GM12878 (cell line): ENCODE results near the gene PTPN22. TPM values are rescaled to one million over a fixed set of nuclear protein-coding genes. Genes with fewer than 3 reads are reported as not detected.

Source experiments
- ATAC-seq: fragments of 200-7000 bp; cut with Tn5 transposase; 3 replicates; pipeline ENCODE4 v1.9.1; 2020; ENCODE audit warnings: mild to moderate bottlenecking, moderate library complexity
- BruUV-seq: library from RNA; stranded (reverse); fragments of 400-500 nt; replicated peaks from 2 replicates; lab custom pipeline; 2021; lab: Mats Ljungman, UMichigan
- CTCF ChIA-PET: fragments of 300-600 bp; sonication (Branson Sonifier 250); formaldehyde crosslinking; extraction: SDS; loops from one replicate; lab custom pipeline; 2021; ENCODE audit warnings: inconsistent platforms; lab: Yijun Ruan, JAX
- POLR2A ChIA-PET: fragments of 350-600 bp; formaldehyde crosslinking; extraction: SDS; loops from one replicate; lab custom pipeline; 2021; ENCODE audit warnings: inconsistent platforms; lab: Charles Lee
- RAD21 ChIA-PET: fragments of 300-600 bp; sonication (Branson Sonifier 250); formaldehyde crosslinking; loops from one replicate; lab custom pipeline; 2023; ENCODE audit warnings: antibody characterized with exemption; ENCODE audit not compliant: unreplicated experiment; lab: Charles Lee
- SMC1A ChIA-PET: fragments of 300-600 bp; sonication (Branson Sonifier 250); formaldehyde crosslinking; loops from one replicate; lab custom pipeline; 2023; ENCODE audit not compliant: unreplicated experiment, uncharacterized antibody; lab: Charles Lee
- DNase-seq: peaks from one replicate; pipeline ENCODE4 v3.0.0-alpha.2; 2011; ENCODE audit warnings: low read depth, low spot score
- FAIRE-seq: peaks from 3 replicates; lab custom pipeline; 2011; peaks lifted over from hg19 to GRCh38; lab: Jason Lieb, UNC
- H2AFZ ChIP-seq: 2 replicates; pipeline ENCODE4 v1.6.0; 2011; ENCODE audit warnings: low read depth, low read length, control low read depth; ENCODE audit not compliant: control insufficient read depth
- H3K27ac ChIP-seq: 2 replicates; pipeline ENCODE4 v1.5.1; 2011; ENCODE audit warnings: control low read depth; ENCODE audit not compliant: control insufficient read depth, insufficient read depth
- H3K27me3 ChIP-seq, 2 experiments: replicated peaks in 1 of 2; 2 replicates each; pipeline versions ENCODE4 v1.6.0 to v1.6.1; 2011; ENCODE audit warnings: low read length in 1 of 2; ENCODE audit not compliant: control insufficient read depth in 2 of 2, insufficient read depth in 2 of 2
- H3K36me3 ChIP-seq, 2 experiments: 2 replicates each; pipeline ENCODE4 v1.5.1; 2011; ENCODE audit warnings: low read length in 1 of 2; ENCODE audit not compliant: control insufficient read depth in 2 of 2, insufficient read depth in 2 of 2
- H3K4me1 ChIP-seq: 2 replicates; pipeline ENCODE4 v1.6.1; 2011; ENCODE audit warnings: mild to moderate bottlenecking, low read length, moderate library complexity, mixed read lengths; ENCODE audit not compliant: control insufficient read depth, insufficient read depth
- H3K4me2 ChIP-seq: 2 replicates; pipeline ENCODE4 v1.6.0; 2011; ENCODE audit warnings: control low read depth; ENCODE audit not compliant: control insufficient read depth, insufficient read depth
- H3K4me3 ChIP-seq: fragments of 200-600 bp; sonication (generic); 2 replicates; pipeline ENCODE4 v1.5.1; 2016
- H3K79me2 ChIP-seq: 2 replicates; pipeline ENCODE4 v1.6.0; 2011; ENCODE audit warnings: low read length; ENCODE audit not compliant: control insufficient read depth, insufficient read depth
- H3K9ac ChIP-seq: 2 replicates; pipeline ENCODE4 v1.8.0; 2011; ENCODE audit warnings: low read length, control low read depth, mixed read lengths; ENCODE audit not compliant: control insufficient read depth, insufficient read depth
- H3K9me3 ChIP-seq: replicated peaks from 3 replicates; pipeline ENCODE4 v1.5.1; 2011; ENCODE audit warnings: mild to moderate bottlenecking, low read length; ENCODE audit not compliant: control insufficient read depth, insufficient read depth
- H4K20me1 ChIP-seq: 2 replicates; pipeline ENCODE4 v1.6.0; 2011; ENCODE audit not compliant: control insufficient read depth, insufficient read depth
- ASH2L ChIP-seq: fragments of 300-600, 200-600 bp; sonication (generic); IDR thresholded peaks from 2 replicates; pipeline ENCODE4 v1.6.1; 2017; ENCODE audit warnings: low read depth, mild to moderate bottlenecking, borderline replicate concordance
- BCLAF1 ChIP-seq: fragments of 450-650 bp; IDR thresholded peaks from 2 replicates; pipeline ENCODE4 v1.6.1; 2017; ENCODE audit warnings: antibody characterized with exemption, mild to moderate bottlenecking, moderate library complexity
- EP300 ChIP-seq, 2 experiments: fragments of 150-350 bp in 1 of 2; IDR thresholded peaks; 2 replicates each; pipeline ENCODE4 v1.6.1; 2011 to 2012; ENCODE audit warnings: low read depth in 2 of 2, low read length in 2 of 2, borderline replicate concordance in 1 of 2, improper control_type of control experiment in 1 of 2, inconsistent platforms in 1 of 2; ENCODE audit not compliant: control insufficient read depth in 1 of 2
- MLLT1 ChIP-seq: fragments of 450-650 bp; IDR thresholded peaks from 2 replicates; pipeline ENCODE4 v1.6.1; 2016; ENCODE audit warnings: mild to moderate bottlenecking
- MYC ChIP-seq: IDR thresholded peaks from 2 replicates; pipeline ENCODE4 v1.6.1; 2011; ENCODE audit warnings: mild to moderate bottlenecking, low read length, moderate library complexity, inconsistent platforms; ENCODE audit not compliant: insufficient read depth, insufficient replicate concordance, insufficient read length, severe bottlenecking
- NR2C2 ChIP-seq: IDR thresholded peaks from 2 replicates; pipeline ENCODE4 v1.6.1; 2011; ENCODE audit warnings: borderline replicate concordance, low read depth; ENCODE audit not compliant: control insufficient read depth, insufficient read length
- POLR2A ChIP-seq: IDR thresholded peaks from 2 replicates; pipeline ENCODE4 v1.6.1; 2011; ENCODE audit warnings: low read depth, mild to moderate bottlenecking, low read length
- RELA ChIP-seq: fragments of 450-650 bp; IDR thresholded peaks from 2 replicates; pipeline ENCODE4 v1.8.0; 2014; ENCODE audit warnings: borderline replicate concordance; ENCODE audit not compliant: partially characterized antibody
- SMC3 ChIP-seq: IDR thresholded peaks from 2 replicates; pipeline ENCODE4 v1.6.1; 2011; ENCODE audit warnings: low read length, improper control_type of control experiment, borderline replicate concordance
- SRF ChIP-seq, 2 experiments: IDR thresholded peaks; 2 replicates each; pipeline ENCODE4 v1.6.1; 2011; ENCODE audit warnings: low read depth in 2 of 2, low read length in 2 of 2, mild to moderate bottlenecking in 1 of 2, moderate library complexity in 1 of 2
- TCF12 ChIP-seq: IDR thresholded peaks from 2 replicates; pipeline ENCODE4 v1.6.1; 2011; ENCODE audit warnings: low read depth, mild to moderate bottlenecking, low read length
- WRNIP1 ChIP-seq: IDR thresholded peaks from 2 replicates; pipeline ENCODE4 v1.6.1; 2011; ENCODE audit warnings: low read depth, low read length, improper control_type of control experiment, borderline replicate concordance
- YY1 ChIP-seq: IDR thresholded peaks from 2 replicates; pipeline ENCODE4 v1.6.1; 2011; ENCODE audit warnings: low read depth, mild to moderate bottlenecking, low read length
- ZNF622 ChIP-seq: fragments of 450-650 bp; IDR thresholded peaks from 2 replicates; pipeline ENCODE4 v1.6.1; 2017; ENCODE audit warnings: mild to moderate bottlenecking, inconsistent platforms
- WGBS: methylation state at CpG from one replicate; pipeline ENCODE4 v1.1.6; 2016; ENCODE audit warnings: low lambda C conversion rate; ENCODE audit not compliant: insufficient replicate concordance, insufficient coverage; ENCODE audit errors: missing lambda C conversion rate; 5-methylcytosine and 5-hydroxymethylcytosine counted together
- in situ Hi-C: fragments of 300-500 bp; cut with MboI; formaldehyde crosslinking; loops from 9 replicates; pipeline ENCODE4 v1.14.3; 2018; ENCODE audit warnings: mixed read lengths
- intact Hi-C: fragments of 100-400 bp; cut with micrococcal nuclease; formaldehyde crosslinking; loops from one replicate; pipeline ENCODE4 v1.14.2; 2022; ENCODE audit not compliant: unreplicated experiment
- polyA plus RNA-seq, 11 experiments: library from polyadenylated mRNA; depleted of rRNA in 4 of 11; unstranded in 6 of 11; stranded (reverse) in 5 of 11; fragments of >200 nt; fragmentation: Nextera tagmentation in 4 of 11; fragmentation: Illumina TruSeq in 1 of 11; extraction: Ambion mirVana in 4 of 11; extraction: Trizol in 1 of 11; gene quantifications; 1 replicate in 1 of 11; 2 replicates in 10 of 11; pipeline versions ENCODE4 v1.2.1 to v1.2.3, GENCODE V29; 2011 to 2016; ENCODE audit warnings: inconsistent platforms in 2 of 11, missing spikeins in 2 of 11, low read depth in 1 of 11
- total RNA-seq, 4 experiments: library from RNA; depleted of rRNA in 3 of 4; stranded (reverse); fragments of >200 nt in 3 of 4; fragmentation: Illumina TruSeq in 1 of 4; extraction: Trizol in 1 of 4; gene quantifications; 2 replicates each; pipeline versions ENCODE4 v1.2.1 to v1.2.3, GENCODE V29; 2013 to 2021

PTPN22 gene
- total and polyA plus RNA-seq, 10 of the 15 experiments (the other 5 are each of a cell fraction or from before 2014, with no cell fraction given): 22.8 to 65.1 (median 44.9) TPM

GRCh38 chr1:113777561-113777960, 94.0 kb downstream of the PTPN22 start:
- no peak for DNase-seq
- in situ Hi-C loops (no loop called here), intact Hi-C loops (no loop called here)
- TF ChIP-seq ASH2L (no peak), SMC3 (no peak), TCF12 (no peak), BCLAF1 (no peak), YY1 (no peak), MLLT1 (no peak), MYC (no peak), EP300 (IDR thresholded peaks at IDR 0.05; ENCODE audit: borderline replicate concordance in 1 of 2, control insufficient read depth in 1 of 2, low read depth in 2 of 2, low read length in 2 of 2) (no peak), RELA (no peak), ZNF622 (no peak), WRNIP1 (no peak), NR2C2 (no peak), POLR2A (no peak), SRF (IDR thresholded peaks at IDR 0.05; ENCODE audit: low read depth in 2 of 2, low read length in 2 of 2) (no peak)
- ChIA-PET POLR2A (interaction anchor here (0.6 to 0.9 kb wide), 2 partner anchors 7 to 24 kb away, joined by 3 read pairs; no protein-coding TSS in a partner anchor), SMC1A (interaction anchor here (2.4 kb wide), 1 partner anchor 14 kb away, joined by 4 read pairs; no protein-coding TSS in a partner anchor), RAD21 (no interaction called here), CTCF (no interaction called here)
- Histone ChIP-seq H3K27ac (no peak overlapping the region), H3K9me3 (no peaks in the 10 kb centered on the region), H3K4me1 (peaks cover 18% of the 10 kb centered on the region), H4K20me1 (no peaks in the 10 kb centered on the region), H2AFZ (no peak overlapping the region), H3K9ac (no peak overlapping the region), H3K79me2 (peaks cover 42% of the 10 kb centered on the region), H3K36me3 (peaks cover 2 to 14% of the 10 kb centered on the region in 2 experiments), H3K4me2 (no peak overlapping the region), H3K27me3 (no peaks in the 10 kb centered on the region), H3K4me3 (no peak overlapping the region)
- WGBS: 98% methylated on average over 4 of the region's 4 CpGs
- FAIRE-seq: no peak
- no peak for ATAC-seq
- BruUV-seq: no TSS peak
